Stimulated activated naive CD8-positive, alpha-beta T cell treated with anti-CD3 and anti-CD28 coated beads, Interleukin-15, Interleukin-2, amounts not matched to agents 100 ng/mL and 50 ng/mL, for 24 hours (primary cell): ENCODE data around the gene TMEM18.

ENCODE experiments used
- H3K27ac Mint-ChIP-seq: one replicate; pipeline ENCODE4 v1.8.0; 2021; ENCODE audit warnings: mild to moderate bottlenecking, mixed read lengths
- H3K27me3 Mint-ChIP-seq: one replicate; pipeline ENCODE4 v1.8.0; 2021; ENCODE audit warnings: mixed read lengths
- H3K36me3 Mint-ChIP-seq: one replicate; pipeline ENCODE4 v1.8.0; 2021; ENCODE audit warnings: low read depth, mixed read lengths
- H3K4me1 Mint-ChIP-seq: one replicate; pipeline ENCODE4 v1.8.0; 2021; ENCODE audit warnings: low read depth, mixed read lengths
- H3K4me3 Mint-ChIP-seq: one replicate; pipeline ENCODE4 v1.8.0; 2021; ENCODE audit warnings: mild to moderate bottlenecking, mixed read lengths
- H3K9me3 Mint-ChIP-seq: one replicate; pipeline ENCODE4 v1.8.0; 2021; ENCODE audit warnings: mixed read lengths

The TMEM18 gene

GRCh38 chr2:671787-672605 lies 5.2 kb downstream of the TMEM18 start:
- no peak overlapping the region for H3K27ac Mint-ChIP-seq
- no peak overlapping the region for H3K4me3 Mint-ChIP-seq
- H3K36me3 Mint-ChIP-seq: peaks cover 62% of the 10 kb centered on the region

GRCh38 chr2:671072-671471 lies 6.1 kb downstream of the TMEM18 start:
- H3K27me3 Mint-ChIP-seq: no peaks in the 10 kb centered on the region
- no peaks in the 10 kb centered on the region for H3K9me3 Mint-ChIP-seq
- peaks cover 61% of the 10 kb centered on the region for H3K36me3 Mint-ChIP-seq
- no peak overlapping the region for H3K4me3 Mint-ChIP-seq
- no peak overlapping the region for H3K27ac Mint-ChIP-seq
- peaks cover 40% of the 10 kb centered on the region for H3K4me1 Mint-ChIP-seq

More at GRCh38 chr2:671787-672605, 5.2 kb downstream of the TMEM18 start:
- H3K9me3 Mint-ChIP-seq: no peaks in the 10 kb centered on the region
- H3K4me1 Mint-ChIP-seq: peaks cover 48% of the 10 kb centered on the region
- H3K27me3 Mint-ChIP-seq: no peaks in the 10 kb centered on the region

GRCh38 chr2:670637-671036 lies 6.6 kb downstream of the TMEM18 start:
- no peak overlapping the region for H3K4me3 Mint-ChIP-seq
- peaks cover 36% of the 10 kb centered on the region for H3K4me1 Mint-ChIP-seq
- no peaks in the 10 kb centered on the region for H3K27me3 Mint-ChIP-seq
- H3K9me3 Mint-ChIP-seq: peaks cover 2% of the 10 kb centered on the region
- peaks cover 61% of the 10 kb centered on the region for H3K36me3 Mint-ChIP-seq
- H3K27ac Mint-ChIP-seq: no peak overlapping the region

GRCh38 chr2:669323-669722 lies 7.9 kb downstream of the TMEM18 start:
- no peak overlapping the region for H3K4me3 Mint-ChIP-seq
- no peaks in the 10 kb centered on the region for H3K27me3 Mint-ChIP-seq
- peaks cover 11% of the 10 kb centered on the region for H3K9me3 Mint-ChIP-seq
- H3K4me1 Mint-ChIP-seq: peaks cover 33% of the 10 kb centered on the region
- no peak overlapping the region for H3K27ac Mint-ChIP-seq
- peaks cover 62% of the 10 kb centered on the region for H3K36me3 Mint-ChIP-seq

- H3K27me3 Mint-ChIP-seq: no peaks in the 10 kb centered on the region
- peaks cover 66% of the 10 kb centered on the region for H3K36me3 Mint-ChIP-seq
- H3K9me3 Mint-ChIP-seq: peaks cover 11% of the 10 kb centered on the region
- H3K4me3 Mint-ChIP-seq: no peak overlapping the region
- peaks cover 39% of the 10 kb centered on the region for H3K4me1 Mint-ChIP-seq
- no peak overlapping the region for H3K27ac Mint-ChIP-seq
Measured at GRCh38 chr2:668000-668398, 9.2 kb downstream of the TMEM18 start.

- Mint-ChIP-seq H3K27me3 (no peaks in the 10 kb centered on the region), H3K36me3 (peaks cover 62% of the 10 kb centered on the region), H3K4me3 (no peak overlapping the region), H3K27ac (peak overlapping the region; percentile 14), H3K9me3 (peaks cover 11% of the 10 kb centered on the region), H3K4me1 (peaks cover 40% of the 10 kb centered on the region)
Measured at GRCh38 chr2:667332-667999, 9.7 kb downstream of the TMEM18 start.

GRCh38 chr2:666441-666840 lies 10.8 kb downstream of the TMEM18 start:
- Mint-ChIP-seq H3K36me3 (peaks cover 62% of the 10 kb centered on the region), H3K4me1 (peaks cover 48% of the 10 kb centered on the region), H3K9me3 (peaks cover 11% of the 10 kb centered on the region), H3K27me3 (no peaks in the 10 kb centered on the region), H3K4me3 (no peak overlapping the region), H3K27ac (no peak overlapping the region)

GRCh38 chr2:665340-666073 lies 11.7 kb downstream of the TMEM18 start:
- Mint-ChIP-seq H3K27me3 (no peaks in the 10 kb centered on the region), H3K27ac (no peak overlapping the region), H3K9me3 (peaks cover 11% of the 10 kb centered on the region), H3K36me3 (peaks cover 56% of the 10 kb centered on the region), H3K4me1 (peaks cover 49% of the 10 kb centered on the region), H3K4me3 (no peak overlapping the region)

GRCh38 chr2:664063-664462 lies 13.1 kb downstream of the TMEM18 start:
- Mint-ChIP-seq H3K4me1 (peaks cover 49% of the 10 kb centered on the region), H3K4me3 (no peak overlapping the region), H3K9me3 (peaks cover 11% of the 10 kb centered on the region), H3K36me3 (peaks cover 43% of the 10 kb centered on the region), H3K27me3 (peaks cover 3% of the 10 kb centered on the region), H3K27ac (no peak overlapping the region)

GRCh38 chr2:663221-663620 lies 14.0 kb downstream of the TMEM18 start:
- Mint-ChIP-seq H3K27ac (no peak overlapping the region), H3K27me3 (peaks cover 5% of the 10 kb centered on the region), H3K9me3 (peaks cover 11% of the 10 kb centered on the region), H3K4me3 (no peak overlapping the region), H3K36me3 (peaks cover 37% of the 10 kb centered on the region), H3K4me1 (peaks cover 46% of the 10 kb centered on the region)

GRCh38 chr2:661360-661635 lies 15.9 kb downstream of the TMEM18 start:
- Mint-ChIP-seq H3K36me3 (peaks cover 27% of the 10 kb centered on the region), H3K27ac (no peak overlapping the region), H3K9me3 (peaks cover 11% of the 10 kb centered on the region), H3K4me1 (peaks cover 46% of the 10 kb centered on the region), H3K27me3 (peaks cover 5% of the 10 kb centered on the region), H3K4me3 (no peak overlapping the region)

- no peak overlapping the region for H3K4me3 Mint-ChIP-seq
- peaks cover 52% of the 10 kb centered on the region for H3K4me1 Mint-ChIP-seq
- no peak overlapping the region for H3K27ac Mint-ChIP-seq
- H3K9me3 Mint-ChIP-seq: peaks cover 10% of the 10 kb centered on the region
- H3K36me3 Mint-ChIP-seq: peaks cover 22% of the 10 kb centered on the region
- peaks cover 5% of the 10 kb centered on the region for H3K27me3 Mint-ChIP-seq
Measured at GRCh38 chr2:660586-661359, 16.4 kb downstream of the TMEM18 start.

GRCh38 chr2:660029-660428 lies 17.2 kb downstream of the TMEM18 start:
- Mint-ChIP-seq H3K9me3 (peaks cover 3% of the 10 kb centered on the region), H3K27me3 (peaks cover 5% of the 10 kb centered on the region), H3K36me3 (peaks cover 14% of the 10 kb centered on the region), H3K4me1 (peaks cover 56% of the 10 kb centered on the region), H3K27ac (no peak overlapping the region), H3K4me3 (no peak overlapping the region)

GRCh38 chr2:658426-658825 lies 18.8 kb downstream of the TMEM18 start:
- H3K36me3 Mint-ChIP-seq: peaks cover 1% of the 10 kb centered on the region
- H3K4me1 Mint-ChIP-seq: peaks cover 45% of the 10 kb centered on the region
- H3K4me3 Mint-ChIP-seq: no peak overlapping the region
- no peak overlapping the region for H3K27ac Mint-ChIP-seq
- peaks cover 5% of the 10 kb centered on the region for H3K27me3 Mint-ChIP-seq
- no peaks in the 10 kb centered on the region for H3K9me3 Mint-ChIP-seq
